ENCODE measurements around the gene RAP1B. TPM values are rescaled to one million over a fixed set of nuclear protein-coding genes. Genes with fewer than 3 reads are reported as not detected.

RAP1B gene
- total RNA-seq, 1 experiment from 2014 or later, result 180 TPM

- Mint-ChIP-seq H3K27ac (ENCODE audit: low read depth, unreplicated experiment) (no peak overlapping the region), H3K9me3 (ENCODE audit: unreplicated experiment) (no peaks in the 10 kb centered on the region), H3K4me3 (ENCODE audit: unreplicated experiment) (no peak overlapping the region), H3K27me3 (ENCODE audit: insufficient read depth, unreplicated experiment) (no peaks in the 10 kb centered on the region), H3K36me3 (ENCODE audit: insufficient read depth, unreplicated experiment) (peaks cover 40% of the 10 kb centered on the region), H3K4me1 (ENCODE audit: insufficient read depth, unreplicated experiment) (peaks cover 17% of the 10 kb centered on the region)
- ChIA-PET POLR2A (interaction anchor here (3.7 to 4.9 kb wide), 2 partner anchors 11 to 20 kb away, joined by 25 to 37 read pairs; partner anchors contain the start of gene RAP1B), CTCF (no interaction called here)
- intact Hi-C loops (cut with micrococcal nuclease), result no loop called here
- TF ChIP-seq CTCF (IDR thresholded peaks at IDR 0.05; ENCODE audit: unreplicated experiment), result no peak
- BruUV-seq (replicated peaks), result no TSS peak
- DNase-seq (ENCODE audit: unreplicated experiment), result no peak
Measured at GRCh38 chr12:68630598-68630997, 19.9 kb downstream of the RAP1B start.

- DNase-seq (ENCODE audit: unreplicated experiment), result no peak
- H3K27ac Mint-ChIP-seq (ENCODE audit: low read depth, unreplicated experiment), result peak overlapping the region; percentile 4
- CTCF ChIA-PET, result interaction anchor here (0.6 kb wide), 1 partner anchor 23 kb away, joined by 3 read pairs; no protein-coding TSS in a partner anchor
- H3K9me3 Mint-ChIP-seq (ENCODE audit: unreplicated experiment), result no peaks in the 10 kb centered on the region
- peaks cover 34% of the 10 kb centered on the region for H3K36me3 Mint-ChIP-seq (ENCODE audit: insufficient read depth, unreplicated experiment)
- no TSS peak for BruUV-seq (replicated peaks)
- TF ChIP-seq CTCF (IDR thresholded peaks at IDR 0.05; ENCODE audit: unreplicated experiment), result no peak
- no peaks in the 10 kb centered on the region for H3K27me3 Mint-ChIP-seq (ENCODE audit: insufficient read depth, unreplicated experiment)
- intact Hi-C loops (cut with micrococcal nuclease), result no loop called here
- POLR2A ChIA-PET, result interaction anchor here (0.8 to 4.9 kb wide), 2 partner anchors 20 to 101 kb away, joined by 4 to 37 read pairs; partner anchors contain the start of gene RAP1B
- H3K4me1 Mint-ChIP-seq (ENCODE audit: insufficient read depth, unreplicated experiment), result peaks cover 17% of the 10 kb centered on the region
- H3K4me3 Mint-ChIP-seq (ENCODE audit: unreplicated experiment), result no peak overlapping the region
Measured at GRCh38 chr12:68631227-68631626, 20.5 kb downstream of the RAP1B start.

DNA sequence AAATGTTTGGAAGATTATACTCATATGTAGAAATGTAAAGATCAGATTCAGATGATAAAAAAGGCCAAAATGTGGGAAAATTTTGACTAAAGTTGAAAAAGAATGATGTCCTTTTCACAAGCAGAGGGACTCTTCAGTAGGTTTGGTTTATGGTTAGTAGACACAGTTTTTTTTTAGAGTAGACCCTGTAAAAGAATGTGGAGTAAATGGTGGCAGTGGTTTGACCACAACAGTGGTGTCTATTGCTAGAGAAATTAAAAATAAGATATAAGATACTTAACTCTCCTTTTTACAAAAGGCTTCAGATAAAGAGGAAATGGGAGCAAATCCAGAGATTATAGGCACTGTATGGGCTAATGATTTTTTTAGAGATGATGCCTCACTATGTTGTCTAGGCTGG lies 21.8 kb downstream of the RAP1B start:
- H3K9me3 Mint-ChIP-seq (ENCODE audit: unreplicated experiment), result no peaks in the 10 kb centered on the region
- H3K36me3 Mint-ChIP-seq (ENCODE audit: insufficient read depth, unreplicated experiment), result peaks cover 22% of the 10 kb centered on the region
- H3K4me1 Mint-ChIP-seq (ENCODE audit: insufficient read depth, unreplicated experiment), result peaks cover 17% of the 10 kb centered on the region
- H3K4me3 Mint-ChIP-seq (ENCODE audit: unreplicated experiment), result no peak overlapping the region
- CTCF ChIA-PET, result no interaction called here
- POLR2A ChIA-PET, result interaction anchor here (0.6 kb wide), 1 partner anchor 176 kb away, joined by 3 read pairs; no protein-coding TSS in a partner anchor
- TF ChIP-seq CTCF (IDR thresholded peaks at IDR 0.05; ENCODE audit: unreplicated experiment), result no peak
- BruUV-seq (replicated peaks), result no TSS peak
- intact Hi-C loops (cut with micrococcal nuclease), result no loop called here
- DNase-seq (ENCODE audit: unreplicated experiment), result no peak
- H3K27me3 Mint-ChIP-seq (ENCODE audit: insufficient read depth, unreplicated experiment), result no peaks in the 10 kb centered on the region
- H3K27ac Mint-ChIP-seq (ENCODE audit: low read depth, unreplicated experiment), result no peak overlapping the region

DNA sequence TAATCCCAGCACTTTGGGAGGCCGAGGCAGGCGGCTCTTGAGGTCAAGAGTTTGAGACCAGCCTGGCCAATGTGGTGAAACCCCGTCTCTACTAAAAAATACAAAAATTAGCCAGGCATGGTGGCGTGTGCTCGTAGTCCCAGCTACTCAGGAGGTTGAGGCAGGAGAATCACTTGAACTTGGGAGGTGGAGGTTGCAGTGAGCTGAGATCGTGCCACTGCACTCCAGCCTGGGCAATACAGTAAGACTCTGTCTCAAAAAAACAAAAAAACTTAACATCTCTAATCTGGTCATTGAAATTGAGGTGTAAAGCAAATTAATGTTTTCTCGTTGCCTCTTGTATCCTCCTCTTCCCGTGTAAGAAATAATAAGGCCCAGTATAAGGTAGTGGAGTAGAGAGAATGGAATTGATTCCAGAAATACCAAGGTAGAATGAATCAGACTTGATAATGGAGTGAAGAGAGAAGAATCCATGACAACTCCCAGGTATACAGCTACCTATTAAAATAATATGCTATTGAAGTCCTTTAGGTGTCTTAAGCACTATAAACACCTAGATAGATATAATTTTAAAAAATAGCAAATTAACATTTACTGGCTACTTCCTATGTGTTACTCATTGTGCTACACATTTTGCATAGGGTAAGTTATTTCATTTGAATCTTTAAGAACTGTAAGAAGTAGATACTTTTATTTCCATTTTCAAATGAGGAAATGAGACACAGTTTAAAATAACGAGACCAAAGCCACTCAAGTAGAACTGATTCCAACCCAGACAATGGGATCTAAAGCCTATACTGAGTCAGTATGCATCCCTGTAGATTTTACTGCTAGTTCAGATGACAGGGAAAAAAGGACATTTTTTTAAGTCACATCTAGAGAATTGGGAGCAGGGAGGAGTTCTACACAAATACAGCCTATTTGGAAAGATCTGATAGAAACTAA lies 23.2 kb downstream of the RAP1B start:
- peaks cover 15% of the 10 kb centered on the region for H3K4me1 Mint-ChIP-seq (ENCODE audit: insufficient read depth, unreplicated experiment)
- no TSS peak for BruUV-seq (replicated peaks)
- H3K27me3 Mint-ChIP-seq (ENCODE audit: insufficient read depth, unreplicated experiment), result no peaks in the 10 kb centered on the region
- H3K4me3 Mint-ChIP-seq (ENCODE audit: unreplicated experiment), result no peak overlapping the region
- intact Hi-C loops (cut with micrococcal nuclease), result no loop called here
- ChIA-PET POLR2A (interaction anchor here (1.0 kb wide), 1 partner anchor 21 kb away, joined by 5 read pairs; no protein-coding TSS in a partner anchor), CTCF (interaction anchor here (0.6 kb wide), 2 partner anchors 19 to 24 kb away, joined by 3 to 5 read pairs; no protein-coding TSS in a partner anchor)
- DNase-seq (ENCODE audit: unreplicated experiment), result no peak
- peaks cover 17% of the 10 kb centered on the region for H3K36me3 Mint-ChIP-seq (ENCODE audit: insufficient read depth, unreplicated experiment)
- no peak overlapping the region for H3K27ac Mint-ChIP-seq (ENCODE audit: low read depth, unreplicated experiment)
- no peak for TF ChIP-seq CTCF (IDR thresholded peaks at IDR 0.05; ENCODE audit: unreplicated experiment)
- no peaks in the 10 kb centered on the region for H3K9me3 Mint-ChIP-seq (ENCODE audit: unreplicated experiment)

Measured in MCF 10A (cell line).